GM12878 (cell line): ENCODE measurements around the gene CCR8. TPM values are rescaled to one million over a fixed set of nuclear protein-coding genes. Genes with fewer than 3 reads are reported as not detected.

Source experiments
- BCLAF1 ChIP-seq: fragments of 450-650 bp; IDR thresholded peaks from 2 replicates; pipeline ENCODE4 v1.6.1; 2017; ENCODE audit warnings: antibody characterized with exemption, mild to moderate bottlenecking, moderate library complexity
- CBFB ChIP-seq: IDR thresholded peaks from 2 replicates; pipeline ENCODE4 v1.6.1; 2016; ENCODE audit warnings: antibody characterized with exemption, low read depth
- IKZF1 ChIP-seq: fragments of 450-650 bp; conservative IDR thresholded peaks from 2 replicates; pipeline ENCODE4 v1.6.1; 2017; ENCODE audit warnings: antibody characterized with exemption, mild to moderate bottlenecking
- IKZF2 ChIP-seq, 2 experiments: fragments of 450-650 bp; IDR thresholded peaks; 2 replicates each; pipeline ENCODE4 v1.6.1; 2017; ENCODE audit warnings: mild to moderate bottlenecking in 2 of 2, moderate library complexity in 2 of 2
- MTA2 ChIP-seq: fragments of 450-650 bp; IDR thresholded peaks from 2 replicates; pipeline ENCODE4 v1.6.1; 2016; ENCODE audit warnings: low read depth, mild to moderate bottlenecking, moderate library complexity
- NFIC ChIP-seq: IDR thresholded peaks from 2 replicates; pipeline ENCODE4 v1.6.1; 2012; ENCODE audit warnings: low read depth, mild to moderate bottlenecking, inconsistent platforms, low read length, moderate library complexity
- PAX8 ChIP-seq: fragments of 450-650 bp; IDR thresholded peaks from 2 replicates; pipeline ENCODE4 v1.6.1; 2017; ENCODE audit warnings: mild to moderate bottlenecking, moderate library complexity
- PKNOX1 ChIP-seq: fragments of 450-650 bp; IDR thresholded peaks from 2 replicates; pipeline ENCODE4 v1.6.1; 2016; ENCODE audit warnings: mild to moderate bottlenecking
- PML ChIP-seq: IDR thresholded peaks from 2 replicates; pipeline ENCODE4 v1.6.1; 2012; ENCODE audit warnings: low read length, inconsistent platforms
- POLR2A ChIP-seq: IDR thresholded peaks from 2 replicates; pipeline ENCODE4 v1.6.1; 2011; ENCODE audit warnings: low read depth, mild to moderate bottlenecking, low read length
- RAD21 ChIP-seq: IDR thresholded peaks from 2 replicates; pipeline ENCODE4 v1.6.1; 2011; ENCODE audit warnings: mild to moderate bottlenecking, low read depth, low read length, moderate library complexity; ENCODE audit not compliant: insufficient read depth
- SKIL ChIP-seq: fragments of 450-650 bp; IDR thresholded peaks from 2 replicates; pipeline ENCODE4 v1.6.1; 2017; ENCODE audit warnings: mild to moderate bottlenecking, low read depth, inconsistent platforms; ENCODE audit not compliant: poor library complexity, severe bottlenecking
- SREBF1 ChIP-seq: IDR thresholded peaks from 2 replicates; pipeline ENCODE4 v1.6.1; 2012; ENCODE audit warnings: mild to moderate bottlenecking, low read length
- SUZ12 ChIP-seq: fragments of 200-600 bp; sonication (generic); IDR thresholded peaks from one replicate; pipeline ENCODE4 v1.6.1; 2018; ENCODE audit warnings: antibody characterized with exemption, mild to moderate bottlenecking; ENCODE audit not compliant: unreplicated experiment
- TCF12 ChIP-seq: IDR thresholded peaks from 2 replicates; pipeline ENCODE4 v1.6.1; 2011; ENCODE audit warnings: low read depth, mild to moderate bottlenecking, low read length
- USF2 ChIP-seq: IDR thresholded peaks from 2 replicates; pipeline ENCODE4 v1.6.1; 2011; ENCODE audit warnings: low read depth, low read length, improper control_type of control experiment, borderline replicate concordance
- WRNIP1 ChIP-seq: IDR thresholded peaks from 2 replicates; pipeline ENCODE4 v1.6.1; 2011; ENCODE audit warnings: low read depth, low read length, improper control_type of control experiment, borderline replicate concordance
- YY1 ChIP-seq: IDR thresholded peaks from 2 replicates; pipeline ENCODE4 v1.6.1; 2011; ENCODE audit warnings: low read depth, mild to moderate bottlenecking, low read length
- ZNF687 ChIP-seq: fragments of 450-650 bp; IDR thresholded peaks from 2 replicates; pipeline ENCODE4 v1.6.1; 2017; ENCODE audit warnings: mild to moderate bottlenecking, moderate library complexity
- polyA plus RNA-seq, 11 experiments: library from polyadenylated mRNA; depleted of rRNA in 4 of 11; unstranded in 6 of 11; stranded (reverse) in 5 of 11; fragments of >200 nt; fragmentation: Nextera tagmentation in 4 of 11; fragmentation: Illumina TruSeq in 1 of 11; extraction: Ambion mirVana in 4 of 11; extraction: Trizol in 1 of 11; gene quantifications; 1 replicate in 1 of 11; 2 replicates in 10 of 11; pipeline versions ENCODE4 v1.2.1 to v1.2.3, GENCODE V29; 2011 to 2016; ENCODE audit warnings: inconsistent platforms in 2 of 11, missing spikeins in 2 of 11, low read depth in 1 of 11
- total RNA-seq, 4 experiments: library from RNA; depleted of rRNA in 3 of 4; stranded (reverse); fragments of >200 nt in 3 of 4; fragmentation: Illumina TruSeq in 1 of 4; extraction: Trizol in 1 of 4; gene quantifications; 2 replicates each; pipeline versions ENCODE4 v1.2.1 to v1.2.3, GENCODE V29; 2013 to 2021

CCR8 gene
- total and polyA plus RNA-seq, 10 of the 15 experiments (the other 5 are each of a cell fraction or from before 2014, with no cell fraction given) = 5.2 to 28.8 (median 15.6) TPM

GRCh38 chr3:39346785-39347585 is 17.5 kb downstream of the CCR8 start (continued):
- no peak for TF ChIP-seq ZNF687
- no peak for TF ChIP-seq SREBF1
- peak; percentile 46; the same call in 1 of the 2 replicates for TF ChIP-seq IKZF1
- TF ChIP-seq POLR2A = no peak
- TF ChIP-seq RAD21 = no peak
- no peak for TF ChIP-seq PKNOX1
- TF ChIP-seq PML = 0 out of 2 replicates have a peak, but pooled peaks have one; percentile 32
- 0 out of 2 replicates have a peak, but pooled peaks have one; percentile 17 for TF ChIP-seq TCF12
- no peak for TF ChIP-seq WRNIP1
- TF ChIP-seq IKZF2 (IDR thresholded peaks at IDR 0.05) = no peak
- peak; percentile 47; the same call in 1 of the 2 replicates for TF ChIP-seq NFIC
- TF ChIP-seq PAX8 = no peak
- no peak for TF ChIP-seq SKIL
- TF ChIP-seq YY1 = 0 out of 2 replicates have a peak, but pooled peaks have one; percentile 42
- TF ChIP-seq MTA2 = no peak
- TF ChIP-seq SUZ12 = no peak
- TF ChIP-seq USF2 = no peak
- TF ChIP-seq BCLAF1 = no peak
- TF ChIP-seq CBFB = no peak
